AG09319 (cell line): ENCODE data around the gene PMAIP1.

ENCODE experiments used
- DNase-seq: peaks from one replicate; pipeline ENCODE4 v3.0.0-alpha.2; 2010; ENCODE audit warnings: low read depth; ENCODE audit errors: extremely low read depth
- CTCF ChIP-seq: IDR thresholded peaks from 2 replicates; pipeline ENCODE4 v1.5.1; 2011; ENCODE audit warnings: low read depth, mild to moderate bottlenecking, inconsistent platforms, low read length, moderate library complexity

PMAIP1 gene

GRCh38 chr18:59908799-59909198 lies 9.0 kb downstream of the PMAIP1 start:
- no peak for DNase-seq
- no peak for TF ChIP-seq CTCF

GRCh38 chr18:59909289-59910036 lies 9.7 kb downstream of the PMAIP1 start:
- DNase-seq = no peak
- TF ChIP-seq CTCF = no peak

GRCh38 chr18:59910967-59911366 lies 11.2 kb downstream of the PMAIP1 start:
- no peak for DNase-seq
- TF ChIP-seq CTCF = no peak

- DNase-seq = no peak
- no peak for TF ChIP-seq CTCF
Measured at GRCh38 chr18:59911600-59911999, 11.8 kb downstream of the PMAIP1 start.

GRCh38 chr18:59912007-59912550 lies 12.3 kb downstream of the PMAIP1 start:
- TF ChIP-seq CTCF = no peak
- DNase-seq = no peak

GRCh38 chr18:59915606-59916005 lies 15.8 kb downstream of the PMAIP1 start:
- no peak for TF ChIP-seq CTCF
- no peak for DNase-seq

GRCh38 chr18:59916746-59917145 lies 16.9 kb downstream of the PMAIP1 start:
- no peak for DNase-seq
- TF ChIP-seq CTCF = no peak
